AG04450 (cell line): ENCODE data around the gene DOP1B. TPM values are rescaled to one million over a fixed set of nuclear protein-coding genes. Genes with fewer than 3 reads are reported as not detected.

Experiments
- CTCF ChIA-PET: fragments of 300-600, 350-600 bp; formaldehyde crosslinking; extraction: SDS; loops from one replicate; lab custom pipeline; 2022; ENCODE audit warnings: antibody characterized with exemption, inconsistent platforms; lab: Charles Lee
- POLR2A ChIA-PET: fragments of 350-600 bp; formaldehyde crosslinking; extraction: SDS; loops from one replicate; lab custom pipeline; 2021; ENCODE audit warnings: antibody characterized with exemption, inconsistent platforms; lab: Yijun Ruan, JAX
- DNase-seq: peaks from one replicate; pipeline ENCODE4 v3.0.0-alpha.2; 2011; ENCODE audit warnings: low read depth, low spot score
- H3K27ac ChIP-seq: one replicate; pipeline ENCODE4 v1.5.1; 2012; ENCODE audit warnings: low read depth, low read length, control low read depth
- H3K27me3 ChIP-seq: one replicate; pipeline ENCODE4 v1.6.0; 2012; ENCODE audit warnings: low read length; ENCODE audit not compliant: control insufficient read depth, insufficient read depth
- H3K4me3 ChIP-seq: 2 replicates; pipeline ENCODE4 v1.5.1; 2011; ENCODE audit warnings: mild to moderate bottlenecking, low read depth, low read length, control low read depth
- H3K9me3 ChIP-seq: 2 replicates; pipeline ENCODE4 v1.5.1; 2012; ENCODE audit warnings: low read length; ENCODE audit not compliant: control insufficient read depth, insufficient read depth
- CTCF ChIP-seq: IDR thresholded peaks from 2 replicates; pipeline ENCODE4 v1.5.1; 2011; ENCODE audit warnings: low read depth, low read length, control low read depth, inconsistent platforms
- polyA plus RNA-seq: library from polyadenylated mRNA; depleted of rRNA; stranded (reverse); fragments of >200 nt; gene quantifications from 2 replicates; pipeline ENCODE4 v1.2.3, GENCODE V29; 2011

The DOP1B gene
- polyA plus RNA-seq, 1 experiment, result 7.3 TPM

DNA sequence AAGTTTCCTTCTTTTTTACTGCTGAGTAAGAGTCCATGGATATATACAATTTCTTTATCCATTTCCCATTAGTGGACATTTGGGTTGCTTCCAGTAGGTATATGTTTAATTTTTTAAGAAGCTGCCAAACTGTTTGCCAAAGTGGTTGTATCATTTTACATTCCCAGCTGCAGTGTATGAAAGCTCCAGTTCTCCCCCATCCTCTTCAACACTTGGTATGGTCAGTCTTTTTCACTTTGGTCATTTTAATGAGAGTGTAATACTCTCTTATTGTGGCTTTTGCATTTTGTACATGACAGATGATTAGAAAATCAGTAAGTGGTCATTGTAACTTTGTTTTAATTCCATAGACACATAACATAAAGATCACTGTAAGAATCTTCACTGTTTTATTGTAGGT lies 22.5 kb downstream of the DOP1B start:
- no peaks in the 10 kb centered on the region for H3K27me3 ChIP-seq
- H3K4me3 ChIP-seq, result no peak overlapping the region
- ChIA-PET POLR2A (no interaction called here), CTCF (no interaction called here)
- no peak overlapping the region for H3K27ac ChIP-seq
- no peak for TF ChIP-seq CTCF
- H3K9me3 ChIP-seq, result no peaks in the 10 kb centered on the region
- DNase-seq, result no peak

GRCh38 chr21:36180963-36181362 lies 24.3 kb downstream of the DOP1B start:
- Histone ChIP-seq H3K27ac (no peak overlapping the region), H3K4me3 (no peak overlapping the region), H3K9me3 (no peaks in the 10 kb centered on the region), H3K27me3 (no peaks in the 10 kb centered on the region)
- ChIA-PET CTCF (no interaction called here), POLR2A (no interaction called here)
- TF ChIP-seq CTCF, result no peak
- no peak for DNase-seq

- Histone ChIP-seq H3K9me3 (no peaks in the 10 kb centered on the region), H3K4me3 (no peak overlapping the region), H3K27ac (no peak overlapping the region), H3K27me3 (no peaks in the 10 kb centered on the region)
- CTCF ChIA-PET, result interaction anchor here (0.6 kb wide), 1 partner anchor 23 kb away, joined by 4 read pairs; no protein-coding TSS in a partner anchor
- no peak for TF ChIP-seq CTCF
- no peak for DNase-seq
- POLR2A ChIA-PET, result no interaction called here
Measured at GRCh38 chr21:36183144-36183795, 26.6 kb downstream of the DOP1B start.

DNA sequence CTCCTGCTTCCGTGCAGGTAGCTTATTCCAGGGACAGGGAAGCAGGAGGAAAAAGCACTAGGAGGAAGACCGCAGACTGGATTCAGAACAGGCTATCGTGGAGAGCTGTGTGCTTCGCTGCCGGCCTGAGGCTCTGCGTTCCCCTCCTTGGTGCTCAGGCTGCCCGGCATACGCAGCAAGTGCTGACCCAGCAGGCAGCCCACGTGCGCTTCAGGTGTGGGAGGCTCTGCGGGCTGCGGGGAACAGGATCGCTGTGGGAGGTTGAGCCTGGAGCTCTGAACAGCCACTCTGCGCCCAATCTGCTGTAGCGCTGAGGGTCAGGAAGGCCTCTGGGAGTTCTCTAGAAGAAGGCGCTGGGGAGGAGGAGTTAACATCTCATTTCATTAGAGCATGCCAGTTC lies 27.9 kb downstream of the DOP1B start:
- DNase-seq, result no peak
- ChIA-PET CTCF (no interaction called here), POLR2A (no interaction called here)
- no peak overlapping the region for H3K4me3 ChIP-seq
- H3K9me3 ChIP-seq, result no peaks in the 10 kb centered on the region
- no peaks in the 10 kb centered on the region for H3K27me3 ChIP-seq
- H3K27ac ChIP-seq, result no peak overlapping the region
- TF ChIP-seq CTCF, result no peak

GRCh38 chr21:36185523-36185922 lies 28.9 kb downstream of the DOP1B start:
- ChIA-PET POLR2A (no interaction called here), CTCF (interaction anchor here (0.6 kb wide), 1 partner anchor 127 kb away, joined by 3 read pairs; no protein-coding TSS in a partner anchor)
- no peak for TF ChIP-seq CTCF

More at GRCh38 chr21:36185523-36185922, 28.9 kb downstream of the DOP1B start:
- H3K27ac ChIP-seq, result no peak overlapping the region
- no peak overlapping the region for H3K4me3 ChIP-seq
- no peaks in the 10 kb centered on the region for H3K9me3 ChIP-seq
- no peak for DNase-seq
- no peaks in the 10 kb centered on the region for H3K27me3 ChIP-seq
